VCaP (cell line): Measurements from ENCODE around the gene WDR70.
A peak's percentile ranks its signal among the peaks of the same experiment; 100 is the strongest.

Experiments
- H3K27ac ChIP-seq: fragments of 450-650 bp; 2 replicates; pipeline ENCODE4 v1.5.1; 2017
- CTCF ChIP-seq: fragments of 450-650 bp; conservative IDR thresholded peaks from 2 replicates; pipeline ENCODE4 v1.5.1; 2017; ENCODE audit warnings: mild to moderate bottlenecking, moderate library complexity

Gene WDR70

GRCh38 chr5:37755581-37755980, 376.5 kb downstream of the WDR70 start:
- H3K27ac ChIP-seq = peak overlapping the region; percentile 1; the same call in 1 of the 2 replicates
- TF ChIP-seq CTCF = no peak

- TF ChIP-seq CTCF = no peak
- H3K27ac ChIP-seq = peak overlapping the region; percentile 1; the same call in 1 of the 2 replicates
These were observed 377.1 kb downstream of the WDR70 start for GRCh38 chr5:37756248-37756647.

- TF ChIP-seq CTCF = peak; percentile 33; the same call in 1 of the 2 replicates
- H3K27ac ChIP-seq = no peak overlapping the region
These were observed 379.0 kb downstream of the WDR70 start for GRCh38 chr5:37757980-37758582.

GRCh38 chr5:37767251-37767650, 388.1 kb downstream of the WDR70 start:
- no peak overlapping the region for H3K27ac ChIP-seq
- no peak for TF ChIP-seq CTCF

GRCh38 chr5:37767961-37768360, 388.8 kb downstream of the WDR70 start:
- no peak overlapping the region for H3K27ac ChIP-seq
- no peak for TF ChIP-seq CTCF

GRCh38 chr5:37768371-37768770, 389.3 kb downstream of the WDR70 start:
- no peak for TF ChIP-seq CTCF

GRCh38 chr5:37769108-37769507, 390.0 kb downstream of the WDR70 start:
- no peak overlapping the region for H3K27ac ChIP-seq
- no peak for TF ChIP-seq CTCF

More at GRCh38 chr5:37768371-37768770, 389.3 kb downstream of the WDR70 start:
- H3K27ac ChIP-seq = no peak overlapping the region
